K562 (cell line): ENCODE data around the gene CACNA1I. TPM values are rescaled to one million over a fixed set of nuclear protein-coding genes. Genes with fewer than 3 reads are reported as not detected.

Experiments used
- BHLHE40 ChIP-seq: IDR thresholded peaks from 2 replicates; pipeline ENCODE4 v1.6.1; 2011; ENCODE audit warnings: low read length, improper control_type of control experiment
- CBX1 ChIP-seq: sonication (generic); IDR thresholded peaks from 2 replicates; pipeline ENCODE4 v1.6.1; 2016; ENCODE audit warnings: antibody characterized with exemption, low read depth, mild to moderate bottlenecking
- CHD4 ChIP-seq: fragments of 200-600 bp; sonication (generic); IDR thresholded peaks from 3 replicates; pipeline ENCODE4 v1.6.1; 2012; ENCODE audit warnings: low read depth, mild to moderate bottlenecking, mixed read lengths, low read length, inconsistent platforms; ENCODE audit not compliant: insufficient read depth, insufficient replicate concordance, poor library complexity, severe bottlenecking
- EGR1 ChIP-seq: fragments of 450-650 bp; conservative IDR thresholded peaks from 2 replicates; pipeline ENCODE4 v1.6.1; 2017; ENCODE audit warnings: mild to moderate bottlenecking
- ETV6 ChIP-seq, 3 experiments: fragments of 150-350 bp in 1 of 3; sonication (generic) in 1 of 3; formaldehyde crosslinking in 1 of 3; IDR thresholded peaks; 2 replicates each; pipeline versions ENCODE4 v1.6.1 to v1.8.0; 2014 to 2022; ENCODE audit warnings: borderline replicate concordance in 2 of 3, low read depth in 2 of 3, antibody characterized with exemption in 1 of 3, low read length in 1 of 3, mild to moderate bottlenecking in 1 of 3, missing genetic modification reagents in 1 of 3
- FOXA3 ChIP-seq, 2 experiments: fragments of 450-650 bp in 1 of 2; sonication (generic) in 1 of 2; formaldehyde crosslinking; IDR thresholded peaks in 1 of 2; conservative IDR thresholded peaks in 1 of 2; 2 replicates each; pipeline versions ENCODE4 v1.4.0 to v1.8.0; 2020 to 2022; ENCODE audit warnings: mild to moderate bottlenecking in 2 of 2, missing genetic modification reagents in 1 of 2
- FOXJ3 ChIP-seq: sonication (generic); formaldehyde crosslinking; IDR thresholded peaks from 2 replicates; pipeline ENCODE4 v1.4.0; 2020; ENCODE audit warnings: mild to moderate bottlenecking, missing genetic modification reagents
- FOXP1 ChIP-seq: sonication (generic); formaldehyde crosslinking; IDR thresholded peaks from 2 replicates; pipeline ENCODE4 v1.8.0; 2022; ENCODE audit warnings: mild to moderate bottlenecking, missing genetic modification reagents
- FOXP4 ChIP-seq: sonication (generic); formaldehyde crosslinking; IDR thresholded peaks from 2 replicates; pipeline ENCODE4 v1.8.0; 2022; ENCODE audit warnings: mild to moderate bottlenecking, missing genetic modification reagents, borderline replicate concordance
- MLLT1 ChIP-seq, 2 experiments: fragments of 450-650 bp; IDR thresholded peaks; 2 replicates each; pipeline ENCODE4 v1.6.1; 2016
- MTA3 ChIP-seq: fragments of 450-650 bp; formaldehyde crosslinking; IDR thresholded peaks from 2 replicates; pipeline ENCODE4 v1.6.1; 2017; ENCODE audit warnings: mild to moderate bottlenecking, borderline replicate concordance
- MYNN ChIP-seq, 2 experiments: sonication (generic); formaldehyde crosslinking in 1 of 2; IDR thresholded peaks; 2 replicates each; pipeline versions ENCODE4 v1.5.0 to v1.6.1; 2016 to 2020; ENCODE audit warnings: antibody characterized with exemption in 1 of 2, missing genetic modification reagents in 1 of 2
- NR3C1 ChIP-seq: sonication (generic); formaldehyde crosslinking; IDR thresholded peaks from 2 replicates; pipeline ENCODE4 v1.8.1; 2022; ENCODE audit warnings: missing genetic modification reagents
- RBM25 ChIP-seq: fragments of 200-400 bp; formaldehyde crosslinking; IDR thresholded peaks from 2 replicates; pipeline ENCODE4 v1.6.1; 2018; ENCODE audit warnings: low read length, low read depth, moderate library complexity; ENCODE audit not compliant: severe bottlenecking
- RBM34 ChIP-seq: fragments of 200-400 bp; formaldehyde crosslinking; IDR thresholded peaks from 2 replicates; pipeline ENCODE4 v1.6.1; 2018; ENCODE audit warnings: low read length, borderline replicate concordance; ENCODE audit not compliant: insufficient read depth
- TBL1XR1 ChIP-seq, 2 experiments: IDR thresholded peaks; 2 replicates each; pipeline ENCODE4 v1.6.1; 2012; ENCODE audit warnings: improper control_type of control experiment in 2 of 2, low read length in 2 of 2, mild to moderate bottlenecking in 1 of 2
- TCF7 ChIP-seq: sonication (generic); IDR thresholded peaks from 2 replicates; pipeline ENCODE4 v1.6.1; 2016; ENCODE audit warnings: antibody characterized with exemption, borderline replicate concordance
- TEAD4 ChIP-seq, 2 experiments: sonication (generic) in 1 of 2; formaldehyde crosslinking in 1 of 2; IDR thresholded peaks; 2 replicates each; pipeline versions ENCODE4 v1.6.1 to v1.8.0; 2012 to 2022; ENCODE audit warnings: borderline replicate concordance in 1 of 2, inconsistent platforms in 1 of 2, low read length in 1 of 2, mild to moderate bottlenecking in 1 of 2, missing genetic modification reagents in 1 of 2
- THAP12 ChIP-seq: fragments of 250-450 bp; sonication (Bioruptor Pico); IDR thresholded peaks from 2 replicates; pipeline ENCODE4 v1.9.0; 2021; ENCODE audit warnings: mild to moderate bottlenecking, inconsistent platforms
- XRCC5 ChIP-seq: fragments of 200-400 bp; formaldehyde crosslinking; IDR thresholded peaks from 2 replicates; pipeline ENCODE4 v1.6.1; 2017; ENCODE audit warnings: low read depth, mild to moderate bottlenecking, low read length
- polyA plus RNA-seq, 8 experiments: library from polyadenylated mRNA; depleted of rRNA in 4 of 8; stranded (reverse) in 5 of 8; unstranded in 3 of 8; fragments of >200 nt; fragmentation: Nextera tagmentation in 2 of 8; fragmentation: Illumina TruSeq in 1 of 8; extraction: Ambion mirVana in 2 of 8; extraction: Trizol in 1 of 8; gene quantifications; 2 replicates each; pipeline versions ENCODE4 v1.2.1 to v1.2.3, GENCODE V29; 2011 to 2014; ENCODE audit warnings: inconsistent platforms in 1 of 8, missing spikeins in 1 of 8
- total RNA-seq, 7 experiments: library from RNA; depleted of rRNA in 6 of 7; stranded (reverse); fragments of >200 nt in 6 of 7; fragmentation: Illumina TruSeq in 2 of 7; extraction: Trizol in 2 of 7; gene quantifications; 2 replicates each; pipeline versions ENCODE4 v1.2.1 to v1.2.3, GENCODE V29; 2011 to 2021; ENCODE audit warnings: low replicate concordance in 1 of 7

Gene CACNA1I
- total and polyA plus RNA-seq, 9 of the 15 experiments (the other 6 are each of a cell fraction or from before 2014, with no cell fraction given), result 0.01 to 0.79 (median 0.32) TPM; not detected in 1

- TF ChIP-seq MLLT1 (IDR thresholded peaks at IDR 0.05), result peak in 1 of 2 experiments; percentile 23; a peak in 2 of 4 replicates
- TF ChIP-seq MTA3, result 0 out of 2 replicates have a peak, but pooled peaks have one; percentile 38
- TF ChIP-seq RBM25, result no peak
- no peak for TF ChIP-seq ETV6 (IDR thresholded peaks at IDR 0.05; ENCODE audit: borderline replicate concordance in 1 of 2, low read depth in 2 of 2, low read length in 1 of 2)
- TF ChIP-seq ETV6 (CRISPR knock-in tag; IDR thresholded peaks at IDR 0.05; ENCODE audit: borderline replicate concordance), result 0 out of 2 replicates have a peak, but pooled peaks have one; percentile 31
- TF ChIP-seq CBX1, result 0 out of 2 replicates have a peak, but pooled peaks have one; percentile 52
- TF ChIP-seq FOXA3 (CRISPR knock-in tag; conservative IDR thresholded peaks at IDR 0.05 in 1 of 2, IDR thresholded peaks at IDR 0.05 in 1 of 2), result no peak
- peak; percentile 42; the same call in 1 of the 2 replicates for TF ChIP-seq MYNN (IDR thresholded peaks at IDR 0.05)
- no peak for TF ChIP-seq MYNN (CRISPR knock-in tag; IDR thresholded peaks at IDR 0.05)
- no peak for TF ChIP-seq CHD4
- TF ChIP-seq EGR1, result no peak
- TF ChIP-seq FOXP1 (CRISPR knock-in tag), result no peak
- no peak for TF ChIP-seq BHLHE40
- no peak for TF ChIP-seq TCF7
- TF ChIP-seq TEAD4 (IDR thresholded peaks at IDR 0.05; ENCODE audit: low read length), result peak; percentile 31
- no peak for TF ChIP-seq TEAD4 (CRISPR knock-in tag; IDR thresholded peaks at IDR 0.05; ENCODE audit: borderline replicate concordance)
- no peak for TF ChIP-seq THAP12 (CRISPR knock-in tag)
- no peak for TF ChIP-seq FOXJ3 (CRISPR knock-in tag)
- no peak for TF ChIP-seq NR3C1
- TF ChIP-seq XRCC5, result no peak
- TF ChIP-seq TBL1XR1 (IDR thresholded peaks at IDR 0.05; ENCODE audit: low read length in 2 of 2), result no peak
- TF ChIP-seq FOXP4 (CRISPR knock-in tag), result no peak
- no peak for TF ChIP-seq RBM34
Measured at GRCh38 chr22:39522567-39523300, 47.8 kb upstream of the CACNA1I start (continued).
